ENCODE measurements around the gene TOLLIP. TPM values are rescaled to one million over a fixed set of nuclear protein-coding genes. Genes with fewer than 3 reads are reported as not detected.
A peak's percentile ranks its signal among the peaks of the same experiment; 100 is the strongest.

The TOLLIP gene
- total and polyA plus RNA-seq, 2 of the 8 experiments (the other 6 are each of a cell fraction or from before 2014, with no cell fraction given) = 23.7 to 34.7 TPM

- no peak overlapping the region for H2AFZ ChIP-seq (ENCODE audit: low read length)
- no peak overlapping the region for H2BK5ac ChIP-seq (ENCODE audit: low read depth, low read length)
- TF ChIP-seq EGR1 (IDR thresholded peaks at IDR 0.05; ENCODE audit: borderline replicate concordance, low read depth, low read length) (no peak), GABPA (IDR thresholded peaks at IDR 0.05; ENCODE audit: borderline replicate concordance, insufficient read depth, low read length) (no peak), TCF12 (IDR thresholded peaks at IDR 0.05; ENCODE audit: low read depth, low read length) (no peak)
- no peak overlapping the region for H2AK5ac ChIP-seq (ENCODE audit: low read depth, low read length)
- 95% methylated on average over 14 of the region's 14 CpGs; no CpG with 5 or more reads in 1 of the 2 experiments for WGBS, 2 experiments (ENCODE audit: extremely low coverage in 1 of 2, insufficient coverage in 1 of 2, insufficient read length in 1 of 2, insufficient replicate concordance in 2 of 2, low coverage in 1 of 2, low lambda C conversion rate in 2 of 2, missing lambda C conversion rate in 1 of 2)
- no peak overlapping the region for H4K91ac ChIP-seq (replicated peaks; ENCODE audit: insufficient read length, low read length)
- no peak overlapping the region for H3K4me3 ChIP-seq (ENCODE audit: extremely low read depth in 1 of 4, insufficient read depth in 2 of 4, low read depth in 3 of 4, low read length in 4 of 4)
- H3K14ac ChIP-seq (ENCODE audit: insufficient read length) = no peak overlapping the region
- H3K4me2 ChIP-seq (ENCODE audit: insufficient read depth in 1 of 2, low read depth in 2 of 2, low read length in 2 of 2) = no peak overlapping the region
- H2BK12ac ChIP-seq (ENCODE audit: low read depth, low read length) = no peak overlapping the region
- no peaks in the 10 kb centered on the region for H3K27me3 ChIP-seq (replicated peaks in 1 of 4; ENCODE audit: control insufficient read depth in 3 of 4, extremely low read depth in 1 of 4, insufficient read depth in 3 of 4, low read length in 3 of 4)
- H3K9me3 ChIP-seq (ENCODE audit: insufficient read depth in 2 of 2, low read depth in 1 of 2, low read length in 1 of 2) = no peaks in the 10 kb centered on the region
- H4K5ac ChIP-seq (ENCODE audit: insufficient read length, low read depth, low read length) = no peak overlapping the region
- FAIRE-seq (no peak), DNase-seq (ENCODE audit: low read depth in 1 of 2, low spot score in 2 of 2) (peak in 1 of 2 experiments; percentile 27)
- H3K79me1 ChIP-seq (ENCODE audit: low read depth, low read length) = peaks cover 15% of the 10 kb centered on the region
- H3K23ac ChIP-seq (ENCODE audit: insufficient read length) = no peak overlapping the region
- peaks cover 10 to 26% of the 10 kb centered on the region in 2 experiments for H4K20me1 ChIP-seq (replicated peaks in 1 of 2; ENCODE audit: control insufficient read depth in 1 of 2, insufficient read depth in 2 of 2, low read length in 2 of 2)
- H3K23me2 ChIP-seq (ENCODE audit: low read depth, low read length) = peaks cover 4% of the 10 kb centered on the region; the same call in 1 of the 2 replicates
- no peak overlapping the region for H2BK120ac ChIP-seq (replicated peaks; ENCODE audit: low read depth, low read length)
- no peak overlapping the region for H3K27ac ChIP-seq (ENCODE audit: low read depth, low read length)
- ChIA-PET CTCF (ENCODE audit: partially characterized antibody) (interaction anchor here (1.1 to 3.8 kb wide), 3 partner anchors 12 to 47 kb away, joined by 3 to 18 read pairs (median 3); no protein-coding TSS in a partner anchor), POLR2A (ENCODE audit: partially characterized antibody) (interaction anchor here (0.9 kb wide), 1 partner anchor 47 kb away, joined by 3 read pairs; no protein-coding TSS in a partner anchor)
- H3K18ac ChIP-seq (ENCODE audit: extremely low read depth, low read length) = no peak overlapping the region
- H3K9ac ChIP-seq (replicated peaks in 1 of 4; ENCODE audit: extremely low read depth in 1 of 4, low read depth in 3 of 4, low read length in 3 of 4) = no peak overlapping the region
- peaks cover 3 to 68% of the 10 kb centered on the region in 2 experiments; a peak in 3 of 4 replicates for H3K79me2 ChIP-seq (ENCODE audit: control insufficient read depth in 1 of 2, insufficient read depth in 2 of 2, low read length in 2 of 2)
- H3K36me3 ChIP-seq (ENCODE audit: control insufficient read depth in 2 of 4, insufficient read depth in 4 of 4, low read length in 3 of 4) = no peaks in the 10 kb centered on the region
- H3K56ac ChIP-seq (replicated peaks; ENCODE audit: insufficient read length, low read depth, low read length) = no peak overlapping the region
- no peak overlapping the region for H4K8ac ChIP-seq (ENCODE audit: extremely low read depth, insufficient read depth, low read length)
- H2BK15ac ChIP-seq (ENCODE audit: low read length) = no peak overlapping the region
- H2BK20ac ChIP-seq (ENCODE audit: low read length) = no peak overlapping the region
- peaks cover 0 to 9% (median 1%) of the 10 kb centered on the region in 4 experiments; a peak in 4 of 7 replicates for H3K4me1 ChIP-seq (replicated peaks in 1 of 4; ENCODE audit: control insufficient read depth in 3 of 4, insufficient read depth in 4 of 4, low read length in 3 of 4)
- H3K4ac ChIP-seq (replicated peaks; ENCODE audit: insufficient read length, low read depth, low read length) = no peak overlapping the region
Measured at GRCh38 chr11:1304380-1304779, 5.1 kb downstream of the TOLLIP start.
